Large intestine (tissue), 12 donors: ENCODE data around the gene GARIN5B. TPM values are rescaled to one million over a fixed set of nuclear protein-coding genes. Genes with fewer than 3 reads are reported as not detected.
"Not testable (repeated sequence)": the region's sequence is repeated elsewhere in the genome, so short reads cannot be mapped to it uniquely, and the experiment has no call there.

ENCODE experiments used
- DNase-seq, 2 donors: peaks; one replicate each; pipeline versions ENCODE4 v3.0.0 to v3.0.0-alpha.2; 2013
- H3K27ac ChIP-seq: one replicate; pipeline ENCODE4 v1.5.1; 2013; ENCODE audit warnings: low read length
- H3K27me3 ChIP-seq: 2 replicates; pipeline ENCODE4 v1.6.1; 2013; ENCODE audit warnings: low read length; ENCODE audit not compliant: control insufficient read depth, insufficient read depth
- H3K36me3 ChIP-seq: 2 replicates; pipeline ENCODE4 v1.6.1; 2013; ENCODE audit warnings: low read length; ENCODE audit not compliant: control insufficient read depth, insufficient read depth
- H3K4me1 ChIP-seq: one replicate; pipeline ENCODE4 v1.6.1; 2013; ENCODE audit warnings: low read length; ENCODE audit not compliant: control insufficient read depth, insufficient read depth
- H3K4me3 ChIP-seq: one replicate; pipeline ENCODE4 v1.5.1; 2013; ENCODE audit warnings: low read length
- H3K9me3 ChIP-seq: one replicate; pipeline ENCODE4 v1.6.1; 2013; ENCODE audit warnings: mild to moderate bottlenecking, low read depth, low read length, moderate library complexity; ENCODE audit not compliant: control insufficient read depth
- WGBS: methylation state at CpG from one replicate; pipeline ENCODE4 v1.1.5; 2013; ENCODE audit warnings: low lambda C conversion rate; ENCODE audit not compliant: insufficient coverage; 5-methylcytosine and 5-hydroxymethylcytosine counted together
- long read RNA-seq, 11 donors: transcript quantifications; one replicate each; lab custom pipeline, GENCODE V29; 2026
- polyA plus RNA-seq: library from polyadenylated mRNA; unstranded; fragments of 120-200 nt; gene quantifications from one replicate; pipeline ENCODE4 v1.2.1, GENCODE V29; 2013

GARIN5B gene
- polyA plus RNA-seq = 0.03 TPM
- long read RNA-seq, donor 1 = 0 reads
- long read RNA-seq, donor 2 = 0 reads
- long read RNA-seq, donor 3 = 0 reads
- long read RNA-seq, donor 4 = 0 reads
- long read RNA-seq, donor 5 = 0 reads
- long read RNA-seq, donor 6 = 0 reads
- long read RNA-seq, donor 7 = 0 reads
- long read RNA-seq, donor 8 = 0 reads
- long read RNA-seq, donor 9 = 0 reads
- long read RNA-seq, donor 10 = 0 reads
- long read RNA-seq, donor 11 = 0 reads

GRCh38 chr19:55362990-55363716 lies at the start of gene GARIN5B:
TSS of gene GARIN5B (minus strand) at chr19:55363260. CDS start at chr19:55363066, 194 bp downstream.
- no peaks in the 10 kb centered on the region for H3K36me3 ChIP-seq
- peaks cover 29% of the 10 kb centered on the region for H3K27me3 ChIP-seq
- DNase-seq = no peak
- no peaks in the 10 kb centered on the region for H3K4me1 ChIP-seq
- no peak within 1 kb of the TSS for H3K4me3 ChIP-seq
- no peaks in the 10 kb centered on the region for H3K9me3 ChIP-seq
- no peak within 1 kb of the TSS for H3K27ac ChIP-seq
- no CpG with 5 or more reads among the region's 27 CpGs for WGBS

- Histone ChIP-seq H3K27ac (no peak overlapping the region), H3K36me3 (peaks cover 13% of the 10 kb centered on the region), H3K27me3 (no peaks in the 10 kb centered on the region), H3K4me1 (peaks cover 13% of the 10 kb centered on the region), H3K9me3 (no peaks in the 10 kb centered on the region), H3K4me3 (no peak overlapping the region)
- DNase-seq = no peak
- WGBS = no CpG with 5 or more reads among the region's 2 CpGs
Observed at GRCh38 chr19:55410168-55410567, 47.1 kb upstream of the GARIN5B start.

GRCh38 chr19:55409179-55409578 lies 46.1 kb upstream of the GARIN5B start:
- H3K27me3 ChIP-seq, H3K4me3 ChIP-seq, H3K9me3 ChIP-seq, DNase-seq, H3K27ac ChIP-seq: not testable (repeated sequence)
- WGBS = no CpG with 5 or more reads among the region's 8 CpGs
- Histone ChIP-seq H3K4me1 (peaks cover 13% of the 10 kb centered on the region), H3K36me3 (peaks cover 18% of the 10 kb centered on the region)

GRCh38 chr19:55408533-55408872 lies 45.4 kb upstream of the GARIN5B start:
- no CpG with 5 or more reads among the region's 9 CpGs for WGBS

GRCh38 chr19:55407800-55408532 lies 44.9 kb upstream of the GARIN5B start:
- Histone ChIP-seq H3K27me3 (no peaks in the 10 kb centered on the region), H3K9me3 (no peaks in the 10 kb centered on the region), H3K27ac (peak overlapping the region; percentile 98), H3K36me3 (peaks cover 24% of the 10 kb centered on the region), H3K4me3 (peak overlapping the region; percentile 66), H3K4me1 (peaks cover 13% of the 10 kb centered on the region)
- no CpG with 5 or more reads among the region's 72 CpGs for WGBS
- peak; percentile 99 for DNase-seq

More at GRCh38 chr19:55408533-55408872, 45.4 kb upstream of the GARIN5B start:
- peaks cover 18% of the 10 kb centered on the region for H3K36me3 ChIP-seq
- DNase-seq = no peak
- no peaks in the 10 kb centered on the region for H3K27me3 ChIP-seq
- no peaks in the 10 kb centered on the region for H3K9me3 ChIP-seq
- peak overlapping the region; percentile 98 for H3K27ac ChIP-seq
- H3K4me3 ChIP-seq = peak overlapping the region; percentile 66
- peaks cover 13% of the 10 kb centered on the region for H3K4me1 ChIP-seq

- Histone ChIP-seq H3K4me1 (peaks cover 13% of the 10 kb centered on the region), H3K4me3 (peak within 1 kb of the TSS; percentile 66), H3K27ac (peak within 1 kb of the TSS; percentile 98), H3K36me3 (peaks cover 29% of the 10 kb centered on the region)
- not testable (repeated sequence) for H3K27me3 ChIP-seq, DNase-seq, H3K9me3 ChIP-seq
- WGBS = no CpG with 5 or more reads among the region's 36 CpGs
Observed at GRCh38 chr19:55407550-55407799, 44.4 kb upstream of the GARIN5B start, which contains the start of gene UBE2S. TSS of gene UBE2S (minus strand) at chr19:55407788. CDS start at chr19:55407589, 199 bp downstream.

- H3K9me3 ChIP-seq = no peaks in the 10 kb centered on the region
- peaks cover 34% of the 10 kb centered on the region for H3K36me3 ChIP-seq
- no CpG with 5 or more reads among the region's 35 CpGs for WGBS
- H3K27me3 ChIP-seq = no peaks in the 10 kb centered on the region
- DNase-seq = no peak
- peak overlapping the region; percentile 66 for H3K4me3 ChIP-seq
- peak overlapping the region; percentile 98 for H3K27ac ChIP-seq
- H3K4me1 ChIP-seq = peaks cover 13% of the 10 kb centered on the region
Observed at GRCh38 chr19:55406826-55407549, 43.9 kb upstream of the GARIN5B start.

- no peaks in the 10 kb centered on the region for H3K9me3 ChIP-seq
- no peak overlapping the region for H3K27ac ChIP-seq
- no CpG with 5 or more reads among the region's 14 CpGs for WGBS
- H3K4me1 ChIP-seq = peaks cover 13% of the 10 kb centered on the region
- H3K4me3 ChIP-seq = peak overlapping the region; percentile 66
- no peak for DNase-seq
- no peaks in the 10 kb centered on the region for H3K27me3 ChIP-seq
- H3K36me3 ChIP-seq = peaks cover 39% of the 10 kb centered on the region
Observed at GRCh38 chr19:55406091-55406825, 43.2 kb upstream of the GARIN5B start.

- Histone ChIP-seq H3K4me3 (no peak overlapping the region), H3K36me3 (peaks cover 44% of the 10 kb centered on the region), H3K27me3 (no peaks in the 10 kb centered on the region), H3K27ac (no peak overlapping the region), H3K9me3 (no peaks in the 10 kb centered on the region), H3K4me1 (peaks cover 13% of the 10 kb centered on the region)
- DNase-seq = no peak
- WGBS = no CpG with 5 or more reads among the region's 5 CpGs
Observed at GRCh38 chr19:55405638-55406037, 42.6 kb upstream of the GARIN5B start.
